OCI-LY1 (cell line): ENCODE data around the gene MBNL2.

Experiments
- EZH2 ChIP-seq: fragments of 200-600 bp; sonication (generic), shearing (Covaris generic); IDR thresholded peaks from 2 replicates; pipeline ENCODE4 v1.8.0; 2017; ENCODE audit warnings: borderline replicate concordance, mixed run types, mild to moderate bottlenecking, antibody characterized with exemption, low read length, moderate library complexity, mixed read lengths
- TF ChIP-seq, protein P1 (sequence below): fragments of 200-600 bp; sonication (generic), shearing (Covaris generic); IDR thresholded peaks from 2 replicates; pipeline ENCODE4 v1.5.1; 2017; ENCODE audit warnings: mild to moderate bottlenecking, antibody characterized with exemption, low read length, moderate library complexity, mixed read lengths

DNA sequence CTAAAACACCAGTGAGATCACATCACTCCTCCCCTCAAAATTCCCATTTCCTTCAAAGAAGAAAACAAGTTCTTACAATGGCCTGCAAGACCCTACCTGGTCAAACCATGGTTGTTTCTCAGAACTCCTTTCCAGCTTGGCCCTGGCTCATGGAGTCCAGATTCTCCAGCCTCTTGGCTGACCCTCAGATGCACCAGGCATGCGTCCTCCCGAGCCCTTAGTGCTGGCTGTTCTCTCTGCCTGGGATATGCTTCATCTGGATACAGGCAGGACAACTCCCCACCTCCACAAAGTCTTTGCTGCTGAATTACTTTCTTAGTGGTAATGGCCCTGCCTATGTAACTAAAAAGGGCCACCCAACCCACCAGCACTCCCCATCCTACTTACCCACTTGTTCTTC lies 94.3 kb downstream of the MBNL2 start:
- no peak for TF ChIP-seq EZH2
- TF ChIP-seq, protein P1, sequence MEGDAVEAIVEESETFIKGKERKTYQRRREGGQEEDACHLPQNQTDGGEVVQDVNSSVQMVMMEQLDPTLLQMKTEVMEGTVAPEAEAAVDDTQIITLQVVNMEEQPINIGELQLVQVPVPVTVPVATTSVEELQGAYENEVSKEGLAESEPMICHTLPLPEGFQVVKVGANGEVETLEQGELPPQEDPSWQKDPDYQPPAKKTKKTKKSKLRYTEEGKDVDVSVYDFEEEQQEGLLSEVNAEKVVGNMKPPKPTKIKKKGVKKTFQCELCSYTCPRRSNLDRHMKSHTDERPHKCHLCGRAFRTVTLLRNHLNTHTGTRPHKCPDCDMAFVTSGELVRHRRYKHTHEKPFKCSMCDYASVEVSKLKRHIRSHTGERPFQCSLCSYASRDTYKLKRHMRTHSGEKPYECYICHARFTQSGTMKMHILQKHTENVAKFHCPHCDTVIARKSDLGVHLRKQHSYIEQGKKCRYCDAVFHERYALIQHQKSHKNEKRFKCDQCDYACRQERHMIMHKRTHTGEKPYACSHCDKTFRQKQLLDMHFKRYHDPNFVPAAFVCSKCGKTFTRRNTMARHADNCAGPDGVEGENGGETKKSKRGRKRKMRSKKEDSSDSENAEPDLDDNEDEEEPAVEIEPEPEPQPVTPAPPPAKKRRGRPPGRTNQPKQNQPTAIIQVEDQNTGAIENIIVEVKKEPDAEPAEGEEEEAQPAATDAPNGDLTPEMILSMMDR: no peak
